GM18499 (cell line): ENCODE measurements around the gene OR2A2.
"Not testable (repeated sequence)": the region's sequence is repeated elsewhere in the genome, so short reads cannot be mapped to it uniquely, and the experiment has no call there.

Experiments
- ATAC-seq: cut with Tn5 transposase; IDR thresholded peaks from one replicate; pipeline ENCODE4 v1.9.1; 2021; ENCODE audit warnings: moderate number of reproducible peaks; ENCODE audit not compliant: insufficient read depth, unreplicated experiment

OR2A2 gene, protein sequence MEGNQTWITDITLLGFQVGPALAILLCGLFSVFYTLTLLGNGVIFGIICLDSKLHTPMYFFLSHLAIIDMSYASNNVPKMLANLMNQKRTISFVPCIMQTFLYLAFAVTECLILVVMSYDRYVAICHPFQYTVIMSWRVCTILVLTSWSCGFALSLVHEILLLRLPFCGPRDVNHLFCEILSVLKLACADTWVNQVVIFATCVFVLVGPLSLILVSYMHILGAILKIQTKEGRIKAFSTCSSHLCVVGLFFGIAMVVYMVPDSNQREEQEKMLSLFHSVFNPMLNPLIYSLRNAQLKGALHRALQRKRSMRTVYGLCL

DNA sequence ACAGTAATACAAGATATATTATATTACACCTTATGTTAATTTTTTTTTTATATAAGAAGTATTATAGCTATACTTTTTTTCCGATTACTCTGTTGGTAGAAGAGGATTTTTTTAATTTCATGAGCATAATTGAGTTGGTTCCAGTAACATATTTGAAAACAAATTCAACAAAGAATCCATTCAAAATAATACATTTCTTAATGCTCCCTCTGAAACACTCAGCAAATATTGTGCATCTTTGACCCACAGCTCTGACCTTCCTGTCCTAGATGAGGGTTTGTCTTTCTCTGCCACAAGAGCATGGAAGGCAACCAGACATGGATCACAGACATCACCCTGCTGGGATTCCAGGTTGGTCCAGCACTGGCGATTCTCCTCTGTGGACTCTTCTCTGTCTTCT, at the start of gene OR2A2:
TSS of gene OR2A2 (plus strand) at position 301 of the 400 bp plus-strand sequence. CDS start at position 301, 0 bp downstream.
- ATAC-seq, result no peak

DNA sequence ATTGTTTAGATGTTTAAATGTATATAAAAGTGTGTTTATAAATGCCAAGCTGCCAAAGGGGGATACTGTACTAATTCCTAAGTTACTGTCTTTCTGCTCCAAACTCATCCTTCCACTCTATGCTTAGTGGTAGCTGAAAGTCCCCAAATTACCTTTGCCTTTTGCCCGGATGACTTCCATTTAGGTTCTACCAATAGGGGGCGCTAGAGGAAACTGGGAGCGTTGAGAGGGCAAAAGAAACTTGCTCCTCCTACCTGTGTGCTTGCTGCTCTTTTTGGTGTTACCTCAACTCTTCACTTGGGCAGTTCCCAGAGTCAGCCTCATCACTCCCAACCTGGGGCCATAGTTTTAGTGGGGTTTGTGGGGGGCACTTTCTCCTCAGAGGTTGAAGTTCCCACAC, 45.7 kb upstream of the OR2A2 start:
- no peak for ATAC-seq

DNA sequence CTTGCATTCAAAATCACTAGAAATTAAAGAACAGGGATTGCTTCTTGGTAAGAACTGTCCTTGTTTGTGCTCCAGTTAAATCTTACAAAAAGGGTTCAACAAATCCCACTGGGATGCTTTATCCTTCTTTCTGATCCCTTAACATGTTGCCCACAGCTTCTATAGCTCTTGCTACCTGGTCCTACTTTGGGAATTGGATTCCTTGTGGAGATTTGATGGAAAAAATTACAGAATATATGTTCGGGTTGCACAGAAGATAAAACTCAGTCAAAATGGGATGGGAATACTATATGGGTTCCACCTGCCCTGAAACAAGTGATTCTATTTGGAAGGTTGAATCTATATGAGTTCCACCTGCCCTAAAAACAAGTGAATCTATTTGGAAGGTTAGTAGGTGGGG, 39.9 kb upstream of the OR2A2 start, which contains the start of gene OR2A25:
TSS of gene OR2A25 (plus strand) at position 301 of the 400 bp plus-strand sequence. CDS start 4,409 bp downstream, outside the sequence.
- ATAC-seq, result no peak

DNA sequence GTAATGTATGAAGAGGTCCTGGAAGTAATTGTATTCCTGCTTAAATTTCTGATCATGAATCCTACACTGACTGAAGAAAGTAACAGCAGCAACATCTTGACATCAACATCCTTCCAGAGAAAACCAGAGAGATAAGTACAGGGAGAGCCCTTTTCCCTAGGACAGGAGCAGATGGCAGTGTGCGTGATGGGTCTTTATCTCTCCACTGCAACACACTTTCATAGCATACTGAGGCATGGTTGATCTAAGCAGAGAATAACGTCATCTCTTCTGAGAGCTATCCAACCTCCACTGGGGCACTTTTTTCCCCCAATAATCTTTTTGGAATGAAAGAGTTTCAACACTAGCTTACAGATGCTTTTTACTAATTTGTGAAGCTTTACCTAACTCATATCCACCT, 39.4 kb upstream of the OR2A2 start:
- ATAC-seq, result no peak

DNA sequence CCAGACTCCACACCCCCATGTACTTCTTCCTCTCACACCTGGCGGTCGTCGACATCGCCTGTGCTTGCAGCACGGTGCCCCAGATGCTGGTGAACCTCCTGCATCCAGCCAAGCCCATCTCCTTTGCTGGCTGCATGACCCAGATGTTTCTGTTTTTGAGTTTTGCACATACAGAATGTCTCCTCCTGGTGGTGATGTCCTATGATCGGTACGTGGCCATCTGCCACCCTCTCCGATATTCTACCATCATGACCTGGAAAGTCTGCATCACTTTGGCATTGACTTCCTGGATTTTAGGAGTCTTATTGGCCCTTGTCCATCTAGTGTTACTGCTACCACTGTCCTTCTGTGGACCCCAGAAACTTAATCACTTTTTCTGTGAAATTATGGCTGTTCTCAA, 35.0 kb upstream of the OR2A2 start:
- no peak for ATAC-seq

DNA sequence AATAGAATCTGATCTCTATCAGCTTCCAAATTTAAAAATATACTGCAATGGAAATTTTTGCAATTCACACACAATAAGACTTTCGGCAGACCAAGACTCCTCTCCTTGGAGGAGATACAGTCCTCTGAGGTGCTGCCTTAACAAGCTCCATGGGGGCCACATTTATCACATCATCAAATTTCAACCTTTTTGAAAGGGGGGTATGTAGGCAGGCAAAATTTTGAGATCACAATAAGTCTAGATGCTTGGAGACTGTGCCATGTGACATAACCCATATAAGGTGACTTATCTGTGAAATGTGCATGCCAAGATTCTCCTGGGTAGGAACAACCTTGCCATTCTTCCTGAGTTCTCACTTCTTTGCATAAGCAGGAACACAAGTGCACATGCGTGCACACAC, 23.4 kb upstream of the OR2A2 start, which contains the start of gene OR2A12:
TSS of gene OR2A12 (plus strand) at position 301 of the 400 bp plus-strand sequence. CDS start 8,830 bp downstream, outside the sequence.
- no peak for ATAC-seq

DNA sequence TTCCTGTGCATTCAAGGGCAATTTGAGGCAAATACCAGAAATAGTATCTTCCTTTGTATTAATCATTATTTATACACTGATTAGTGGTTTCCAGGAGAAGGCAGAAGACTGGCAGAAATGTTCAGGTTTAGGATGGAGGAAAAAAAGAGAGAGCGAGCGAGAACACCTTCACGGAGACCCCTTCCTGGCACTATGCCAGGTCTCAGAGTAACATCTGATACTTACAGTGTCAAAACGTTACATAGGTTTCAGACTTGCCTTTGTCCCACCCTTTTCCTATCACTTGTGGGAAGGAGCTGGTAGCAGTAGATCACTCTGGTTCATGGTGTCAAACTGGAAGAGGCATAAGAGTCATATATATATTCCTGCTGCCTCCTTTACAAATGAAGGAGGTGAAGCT, 22.7 kb upstream of the OR2A2 start:
- no peak for ATAC-seq

DNA sequence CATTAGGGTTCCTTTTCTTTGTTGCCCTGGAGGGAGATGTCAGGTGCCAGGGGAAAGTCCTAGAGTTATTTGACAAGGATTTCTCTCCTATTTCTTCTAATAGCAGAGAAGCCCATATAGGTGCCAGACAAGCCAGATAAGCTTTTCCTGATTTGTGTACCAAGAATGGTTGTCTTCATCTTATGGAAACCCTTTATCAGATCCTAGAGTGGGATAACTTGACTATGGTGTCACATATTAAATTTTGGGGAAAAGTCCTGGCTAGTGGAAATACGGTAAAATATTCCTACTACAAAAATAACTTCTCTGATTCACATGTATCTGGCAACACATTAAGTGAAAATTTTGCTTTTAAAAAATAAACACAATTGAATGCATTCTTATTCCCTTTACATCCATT, 22.2 kb upstream of the OR2A2 start:
- ATAC-seq, result no peak

DNA sequence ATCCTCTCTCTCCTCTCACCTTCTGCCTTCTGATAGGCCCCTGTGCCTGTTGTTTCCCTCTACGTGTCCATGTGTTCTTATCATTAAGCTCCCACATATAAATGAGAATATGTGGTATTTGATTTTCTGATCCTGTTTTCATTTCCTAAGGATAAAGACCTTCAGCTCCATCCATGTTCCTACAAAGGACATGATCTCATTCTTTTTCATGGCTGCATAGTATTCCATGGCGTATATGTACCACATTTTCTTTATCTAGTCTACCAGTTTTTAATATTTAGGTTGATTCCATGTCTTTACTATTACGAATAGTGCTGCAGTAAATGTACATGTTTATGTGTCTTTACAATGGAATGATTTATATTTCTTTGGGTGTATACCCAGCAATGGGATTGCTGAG, 18.7 kb upstream of the OR2A2 start:
- no peak for ATAC-seq

DNA sequence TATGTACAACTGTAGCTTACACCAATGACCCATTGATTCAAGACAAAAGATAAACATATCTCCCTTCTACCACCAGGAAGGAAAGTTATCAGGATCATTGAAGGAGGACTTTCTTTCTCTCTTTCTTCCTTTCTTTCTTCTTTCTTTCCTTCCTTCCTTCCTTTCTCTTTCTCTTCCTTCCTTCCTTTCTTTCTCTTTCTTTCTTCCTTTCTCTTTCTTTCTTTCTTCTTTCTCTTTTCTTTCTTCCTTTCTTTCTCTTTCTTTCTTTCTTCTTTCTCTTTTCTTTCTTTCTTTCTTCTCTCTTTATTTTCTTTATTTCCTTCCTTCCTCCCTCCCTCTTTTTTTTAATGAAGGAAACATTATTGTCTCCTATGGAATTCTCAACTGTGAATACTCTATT, 10.6 kb upstream of the OR2A2 start:
- no peak for ATAC-seq

DNA sequence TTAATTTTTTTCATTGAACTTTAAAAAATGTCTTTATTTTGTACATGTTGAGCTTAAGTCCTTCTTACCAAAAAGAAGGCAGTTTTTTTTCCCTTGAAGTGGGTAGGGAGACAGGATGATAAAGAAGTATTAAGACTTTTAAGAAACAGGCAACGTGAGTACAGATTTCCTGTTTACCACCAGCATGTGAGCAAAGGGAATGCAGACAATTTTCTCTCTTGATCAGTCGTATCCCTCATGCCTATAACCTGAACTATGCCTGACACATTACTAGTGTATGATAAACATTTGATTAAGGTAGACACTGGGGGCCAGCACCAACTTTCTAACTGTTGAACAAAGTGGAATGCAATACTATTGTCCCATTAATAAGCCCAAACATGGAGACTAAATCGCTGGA, 8.8 kb upstream of the OR2A2 start:
- ATAC-seq, result no peak

DNA sequence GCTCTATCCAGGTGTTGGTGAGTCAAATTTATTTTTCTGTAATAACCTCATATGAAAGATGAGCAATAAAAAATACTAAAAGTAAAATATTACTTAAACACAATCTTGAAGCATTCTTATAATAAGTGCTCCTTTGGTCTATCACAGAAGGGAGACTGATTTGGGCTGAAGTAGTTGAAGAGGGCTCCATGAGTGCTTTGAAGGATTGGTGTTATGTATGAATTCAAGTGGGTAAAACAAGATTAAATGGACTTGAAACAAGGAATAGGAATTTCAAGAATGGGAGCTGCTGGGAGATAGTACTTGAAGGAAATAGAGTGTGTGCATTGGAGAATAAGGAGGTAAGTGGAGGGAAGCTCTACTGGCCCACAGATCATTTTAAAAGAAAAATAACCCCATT, 7.3 kb upstream of the OR2A2 start:
- no peak for ATAC-seq

DNA sequence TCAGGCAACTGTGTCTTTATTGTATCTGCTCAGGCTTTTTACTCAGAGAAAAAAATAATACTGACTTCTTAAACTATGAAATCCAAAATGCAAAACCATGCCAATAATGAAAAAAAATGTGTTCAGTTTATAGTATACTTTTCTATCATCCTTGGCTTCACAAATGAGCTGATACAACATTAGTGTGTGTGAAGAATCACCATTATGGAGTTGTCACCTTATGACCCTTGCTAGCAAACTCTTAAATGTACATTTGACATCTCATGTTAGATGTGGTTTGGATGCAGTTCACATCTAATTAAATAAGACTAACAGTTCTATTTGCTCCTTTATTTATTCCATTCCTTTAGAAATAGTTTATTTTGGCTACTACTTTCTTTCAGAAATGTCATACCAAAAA, 4.2 kb upstream of the OR2A2 start:
- ATAC-seq, result no peak

DNA sequence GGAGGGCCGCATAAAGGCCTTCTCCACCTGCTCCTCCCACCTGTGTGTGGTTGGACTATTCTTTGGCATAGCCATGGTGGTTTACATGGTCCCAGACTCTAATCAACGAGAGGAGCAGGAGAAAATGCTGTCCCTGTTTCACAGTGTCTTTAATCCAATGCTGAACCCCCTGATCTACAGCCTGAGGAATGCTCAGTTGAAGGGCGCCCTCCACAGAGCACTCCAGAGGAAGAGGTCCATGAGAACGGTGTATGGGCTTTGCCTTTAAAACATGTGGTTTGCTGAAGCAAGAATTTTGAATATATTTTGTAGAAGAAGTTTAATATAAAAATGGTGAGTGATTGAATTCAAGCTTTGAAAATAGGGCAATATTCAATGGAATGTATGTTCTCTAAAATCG, 889 bp downstream of the OR2A2 start:
- ATAC-seq, result no peak

DNA sequence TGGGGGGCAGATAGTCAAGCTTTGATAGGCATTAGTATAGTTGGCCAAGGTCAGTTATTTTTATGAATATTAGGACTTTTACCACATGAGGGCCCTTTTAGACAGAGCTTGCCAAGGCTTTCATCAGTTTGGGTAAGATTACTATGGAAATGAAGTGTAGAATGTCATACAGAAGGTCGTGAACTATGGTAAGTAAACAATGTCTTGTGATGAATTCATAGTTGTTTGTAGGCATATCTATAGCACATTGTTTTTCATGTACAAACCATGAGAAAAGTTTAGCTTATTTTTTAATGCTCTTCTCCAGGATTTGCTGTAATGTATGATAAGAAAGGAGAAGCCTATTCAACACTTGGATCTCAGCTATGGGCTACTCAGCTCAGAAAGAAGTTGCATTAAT, 4.3 kb downstream of the OR2A2 start:
- ATAC-seq, result no peak

DNA sequence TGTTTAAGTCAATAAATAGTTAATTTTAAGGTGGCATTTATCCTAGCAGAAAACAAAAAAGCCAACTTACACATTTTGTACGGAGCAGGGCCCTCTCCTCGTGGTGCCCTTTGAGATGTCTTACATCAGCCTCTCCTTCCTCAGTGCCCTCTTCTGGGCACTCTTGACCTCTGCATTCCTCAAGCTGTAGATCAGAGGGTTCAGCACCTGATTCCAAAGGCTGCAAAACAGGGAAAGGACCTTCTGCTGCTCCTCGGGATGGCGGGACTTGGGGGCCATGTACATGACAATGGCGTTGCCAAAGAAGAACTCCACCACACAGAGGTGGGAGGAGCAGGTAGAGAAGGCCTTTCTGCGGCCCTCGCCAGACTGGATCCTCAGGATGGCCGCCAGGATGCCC, 9.0 kb downstream of the OR2A2 start:
- no peak for ATAC-seq

DNA sequence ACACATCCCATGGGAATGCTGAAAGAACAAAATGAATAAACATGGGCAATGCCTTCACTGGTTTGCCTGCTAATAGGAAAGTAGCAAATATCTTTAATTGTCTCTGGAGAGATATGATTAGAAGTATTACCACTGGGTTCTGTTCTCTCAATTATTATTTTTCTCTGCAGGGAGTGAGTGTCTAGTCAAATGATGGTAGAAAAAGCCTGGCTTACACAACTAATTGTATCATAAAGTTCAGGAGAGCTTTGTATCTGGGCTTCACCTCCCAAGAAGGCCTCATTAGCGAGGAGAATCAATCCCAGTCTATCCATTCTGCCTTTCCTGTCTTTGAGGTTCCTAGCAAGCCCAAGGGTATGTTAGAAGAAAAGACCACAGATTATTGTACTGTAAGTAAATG, 13.5 kb downstream of the OR2A2 start, which contains the start of gene OR2A14:
TSS of gene OR2A14 (plus strand) at position 301 of the 400 bp plus-strand sequence. CDS start 5,937 bp downstream, outside the sequence.
- ATAC-seq, result no peak

DNA sequence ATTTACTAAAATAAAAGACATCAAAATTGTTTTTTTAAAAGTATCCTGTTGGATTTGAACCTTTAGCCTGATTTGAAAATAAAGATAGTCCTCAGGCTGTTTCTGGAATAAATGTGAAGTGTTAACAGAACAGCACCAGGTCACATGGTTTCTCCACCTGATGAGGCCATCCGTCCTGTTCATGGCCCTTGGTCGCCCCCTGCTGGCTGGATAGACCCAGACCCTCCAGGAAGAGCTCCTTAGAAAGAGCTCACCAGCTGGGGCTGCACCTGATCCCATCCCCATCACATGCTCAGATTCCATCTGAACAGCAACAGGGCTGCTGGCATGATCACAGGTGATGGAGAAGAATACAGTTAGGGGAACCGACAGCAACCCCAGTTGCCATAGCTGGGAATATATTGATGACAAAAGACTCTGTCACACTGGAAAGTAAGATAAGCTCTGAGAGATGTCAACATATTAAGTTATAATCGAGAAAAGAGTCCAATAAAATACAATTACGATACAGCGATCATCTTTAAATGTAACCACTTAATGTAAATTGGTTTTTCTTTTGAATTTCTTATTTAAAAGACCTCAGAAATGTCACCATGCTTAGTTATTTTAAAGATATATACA, 18.4 kb downstream of the OR2A2 start:
- peak; percentile 95 for ATAC-seq

DNA sequence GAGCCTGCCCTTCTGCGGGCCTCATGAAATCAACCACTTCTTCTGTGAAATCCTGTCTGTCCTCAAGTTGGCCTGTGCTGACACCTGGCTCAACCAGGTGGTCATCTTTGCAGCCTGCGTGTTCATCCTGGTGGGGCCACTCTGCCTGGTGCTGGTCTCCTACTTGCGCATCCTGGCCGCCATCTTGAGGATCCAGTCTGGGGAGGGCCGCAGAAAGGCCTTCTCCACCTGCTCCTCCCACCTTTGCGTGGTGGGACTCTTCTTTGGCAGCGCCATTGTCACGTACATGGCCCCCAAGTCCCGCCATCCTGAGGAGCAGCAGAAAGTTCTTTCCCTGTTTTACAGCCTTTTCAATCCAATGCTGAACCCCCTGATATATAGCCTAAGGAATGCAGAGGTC, 20.2 kb downstream of the OR2A2 start:
- ATAC-seq, result not testable (repeated sequence)

DNA sequence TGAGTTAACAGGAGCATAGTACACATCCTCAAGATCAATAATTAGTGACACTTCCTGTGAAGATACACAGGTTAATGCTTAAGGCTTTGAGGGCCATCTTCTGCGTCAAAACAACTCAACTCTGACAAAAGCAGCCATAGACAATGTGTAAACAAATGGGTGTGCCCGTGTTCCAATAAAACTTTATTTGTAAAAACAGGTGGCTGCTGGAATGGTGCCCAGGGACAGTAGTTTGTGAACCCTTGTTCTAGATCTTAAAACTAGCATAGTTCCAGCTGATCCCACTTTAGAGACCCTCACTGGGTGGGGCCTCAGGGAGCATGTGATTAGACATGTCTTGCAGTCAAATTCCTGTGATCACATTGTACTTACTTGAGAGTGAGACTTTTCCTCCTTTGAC, 21.3 kb downstream of the OR2A2 start:
- no peak for ATAC-seq

DNA sequence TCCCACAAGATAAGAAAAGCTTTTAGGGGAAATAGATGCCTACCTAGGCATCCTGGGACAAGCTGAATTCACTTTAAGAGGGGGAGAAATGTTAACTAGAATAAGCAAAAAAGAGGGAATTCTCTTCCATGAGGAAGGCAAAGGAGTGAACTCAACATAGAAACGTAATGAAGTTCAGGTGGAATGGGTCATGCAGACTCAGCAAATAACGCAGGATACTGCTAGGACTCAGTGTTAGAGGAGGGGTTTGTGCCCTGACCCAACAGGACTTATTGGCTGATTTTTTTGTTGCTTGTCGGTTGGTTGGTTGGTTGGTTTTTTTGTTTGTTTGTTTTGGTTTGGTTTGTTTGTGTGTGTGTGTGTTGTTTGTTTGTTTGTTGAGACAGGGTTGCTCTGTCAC, 22.9 kb downstream of the OR2A2 start:
- ATAC-seq, result no peak

DNA sequence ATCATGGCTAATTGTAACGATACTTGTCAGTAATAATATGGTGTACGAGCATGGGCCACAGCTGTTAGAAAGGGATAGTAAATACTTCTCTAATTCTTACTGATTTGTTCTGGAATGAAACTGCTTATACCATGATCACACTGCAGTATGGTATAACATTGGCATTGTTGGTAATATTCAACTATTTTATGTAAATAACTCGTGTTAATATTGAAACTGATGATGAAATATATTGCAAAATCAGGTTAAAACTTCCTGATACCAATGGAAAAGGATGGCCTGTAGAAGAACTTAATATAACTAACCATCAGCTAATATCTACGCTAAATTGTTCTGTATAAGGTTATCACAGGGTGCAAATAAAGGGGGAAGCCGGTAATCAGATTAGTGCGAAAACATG, 23.9 kb downstream of the OR2A2 start:
- no peak for ATAC-seq
